Skin epidermis (tissue), 12 donors: ENCODE data around the gene SETD1B.
"Not testable (repeated sequence)": the region's sequence is repeated elsewhere in the genome, so short reads cannot be mapped to it uniquely, and the experiment has no call there.

Experiments used
- H3K27ac ChIP-seq, 21 experiments: fragments of 200-600 bp; sonication (generic) in 11 of 21; one replicate each; pipeline ENCODE4 v1.5.0; 2020; ENCODE audit warnings: mild to moderate bottlenecking in 3 of 21, inconsistent platforms in 2 of 21, moderate library complexity in 2 of 21
- H3K4me3 ChIP-seq, 7 experiments: fragments of 200-600 bp; sonication (generic) in 2 of 7; one replicate each; pipeline ENCODE4 v1.5.0; 2020; ENCODE audit warnings: inconsistent platforms in 2 of 7, mild to moderate bottlenecking in 2 of 7, moderate library complexity in 1 of 7

Gene SETD1B

GRCh38 chr12:121872546-121873215 is 68.9 kb downstream of the SETD1B start:
- peak overlapping the region in 3 of 21 experiments; percentile 12 to 47 (median 42) for H3K27ac ChIP-seq

GRCh38 chr12:121873216-121873569 is 69.4 kb downstream of the SETD1B start:
- Histone ChIP-seq H3K4me3 (no peak overlapping the region), H3K27ac (peak overlapping the region in 3 of 21 experiments; percentile 12 to 47 (median 42))

More at GRCh38 chr12:121872546-121873215, 68.9 kb downstream of the SETD1B start:
- no peak overlapping the region for H3K4me3 ChIP-seq

- Histone ChIP-seq H3K27ac (peak overlapping the region in 1 of 21 experiments; percentile 42), H3K4me3 (no peak overlapping the region)
Measured at GRCh38 chr12:121874071-121874470, 70.3 kb downstream of the SETD1B start.

GRCh38 chr12:121875582-121875981 is 71.8 kb downstream of the SETD1B start:
- H3K27ac ChIP-seq = no peak overlapping the region
- no peak overlapping the region for H3K4me3 ChIP-seq

- not testable (repeated sequence) for H3K27ac ChIP-seq, H3K4me3 ChIP-seq
Measured at GRCh38 chr12:121876080-121876447, 72.3 kb downstream of the SETD1B start.
